Measurements from ENCODE around the gene FCGBP.

DNA sequence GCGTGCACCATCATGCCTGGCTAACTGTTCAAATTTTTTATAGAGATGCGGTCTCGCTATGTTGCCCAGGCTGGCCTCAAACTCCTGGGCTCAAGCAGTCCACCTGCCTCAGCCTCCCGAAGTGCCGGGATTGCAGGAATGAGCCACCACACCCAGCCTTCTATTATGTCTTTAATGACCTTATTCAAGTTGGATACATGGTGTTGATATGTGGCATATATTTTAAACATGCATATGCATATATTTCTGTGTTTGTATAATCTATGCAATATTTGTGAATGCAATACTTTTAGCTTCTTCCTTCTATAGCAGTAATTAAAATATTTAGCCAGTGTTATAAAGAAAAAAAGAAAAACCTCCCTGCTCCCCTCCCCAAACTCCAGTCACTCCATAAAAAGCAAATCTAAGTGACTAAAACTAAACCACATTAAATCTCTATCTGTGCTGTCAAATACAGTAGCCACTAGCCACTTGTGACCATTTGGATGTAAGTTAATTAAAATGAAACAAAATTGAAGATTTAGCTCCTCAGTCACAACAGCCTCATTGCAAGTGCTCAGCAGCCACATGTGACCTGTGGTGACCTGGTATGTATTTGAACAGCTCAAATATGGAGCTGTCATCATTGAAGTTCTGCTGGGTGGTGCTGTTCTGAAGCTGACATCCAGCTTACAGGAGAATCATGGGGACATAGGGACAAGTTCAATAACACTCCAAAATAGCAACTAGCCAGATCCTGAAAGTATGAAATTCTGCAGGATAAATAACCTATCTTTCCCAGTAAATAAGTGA is 27.4 kb downstream of the FCGBP start:
- no peak for TF ChIP-seq POLR2A (IDR thresholded peaks at IDR 0.05)
- TF ChIP-seq, protein P1, sequence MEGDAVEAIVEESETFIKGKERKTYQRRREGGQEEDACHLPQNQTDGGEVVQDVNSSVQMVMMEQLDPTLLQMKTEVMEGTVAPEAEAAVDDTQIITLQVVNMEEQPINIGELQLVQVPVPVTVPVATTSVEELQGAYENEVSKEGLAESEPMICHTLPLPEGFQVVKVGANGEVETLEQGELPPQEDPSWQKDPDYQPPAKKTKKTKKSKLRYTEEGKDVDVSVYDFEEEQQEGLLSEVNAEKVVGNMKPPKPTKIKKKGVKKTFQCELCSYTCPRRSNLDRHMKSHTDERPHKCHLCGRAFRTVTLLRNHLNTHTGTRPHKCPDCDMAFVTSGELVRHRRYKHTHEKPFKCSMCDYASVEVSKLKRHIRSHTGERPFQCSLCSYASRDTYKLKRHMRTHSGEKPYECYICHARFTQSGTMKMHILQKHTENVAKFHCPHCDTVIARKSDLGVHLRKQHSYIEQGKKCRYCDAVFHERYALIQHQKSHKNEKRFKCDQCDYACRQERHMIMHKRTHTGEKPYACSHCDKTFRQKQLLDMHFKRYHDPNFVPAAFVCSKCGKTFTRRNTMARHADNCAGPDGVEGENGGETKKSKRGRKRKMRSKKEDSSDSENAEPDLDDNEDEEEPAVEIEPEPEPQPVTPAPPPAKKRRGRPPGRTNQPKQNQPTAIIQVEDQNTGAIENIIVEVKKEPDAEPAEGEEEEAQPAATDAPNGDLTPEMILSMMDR (IDR thresholded peaks at IDR 0.05), result no peak
